ENCODE measurements around the gene RFPL4A.
"Not testable (repeated sequence)": the region's sequence is repeated elsewhere in the genome, so short reads cannot be mapped to it uniquely, and the experiment has no call there.

The RFPL4A gene

DNA sequence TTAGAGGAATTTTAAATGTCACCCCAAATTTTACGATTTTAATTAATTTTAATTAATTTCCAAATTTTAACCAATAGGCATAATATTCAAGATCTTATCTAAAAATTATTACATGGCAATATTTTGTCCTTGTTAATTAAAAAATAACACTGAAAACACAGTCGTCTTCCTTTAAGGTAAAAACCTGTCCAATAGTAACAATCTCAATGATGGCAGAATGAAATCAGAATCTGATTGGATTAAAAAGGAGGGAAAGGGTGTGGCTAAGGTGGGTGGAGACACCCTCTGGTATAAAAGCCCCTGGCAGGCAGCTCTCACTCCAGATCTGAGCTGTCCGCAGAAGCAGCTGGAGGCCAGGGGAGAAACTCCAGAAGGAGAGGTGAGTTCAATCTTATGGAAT is at the start of gene RFPL4A:
Gene RFPL4A (plus strand): TSS at position 301 of the 400 bp plus-strand sequence. CDS start 2,704 bp downstream, outside the sequence.
- H3K4me3 ChIP-seq, H3K27ac ChIP-seq: not testable (repeated sequence)

DNA sequence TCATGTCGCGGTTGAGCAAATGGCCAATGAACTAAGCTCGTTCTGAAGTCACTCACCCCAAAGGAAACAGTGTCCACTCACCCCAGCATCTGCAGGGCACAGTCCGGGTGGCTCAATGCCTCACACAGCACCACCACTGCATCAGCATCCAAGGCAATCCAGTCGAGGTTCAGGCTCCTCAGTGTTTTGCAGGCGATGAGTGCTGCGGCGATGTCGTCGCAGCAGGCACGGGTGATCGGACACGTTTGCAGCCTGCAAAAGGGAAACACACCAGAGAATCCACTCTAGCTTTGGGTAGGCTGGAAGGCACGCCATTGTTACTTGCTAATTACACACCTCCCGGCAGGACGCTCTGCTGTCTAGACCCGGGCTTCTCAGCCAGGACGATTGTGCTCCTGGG is 47.2 kb upstream of the RFPL4A start:
- Histone ChIP-seq H3K4me3 (no peak overlapping the region), H3K27ac (no peak overlapping the region)

DNA sequence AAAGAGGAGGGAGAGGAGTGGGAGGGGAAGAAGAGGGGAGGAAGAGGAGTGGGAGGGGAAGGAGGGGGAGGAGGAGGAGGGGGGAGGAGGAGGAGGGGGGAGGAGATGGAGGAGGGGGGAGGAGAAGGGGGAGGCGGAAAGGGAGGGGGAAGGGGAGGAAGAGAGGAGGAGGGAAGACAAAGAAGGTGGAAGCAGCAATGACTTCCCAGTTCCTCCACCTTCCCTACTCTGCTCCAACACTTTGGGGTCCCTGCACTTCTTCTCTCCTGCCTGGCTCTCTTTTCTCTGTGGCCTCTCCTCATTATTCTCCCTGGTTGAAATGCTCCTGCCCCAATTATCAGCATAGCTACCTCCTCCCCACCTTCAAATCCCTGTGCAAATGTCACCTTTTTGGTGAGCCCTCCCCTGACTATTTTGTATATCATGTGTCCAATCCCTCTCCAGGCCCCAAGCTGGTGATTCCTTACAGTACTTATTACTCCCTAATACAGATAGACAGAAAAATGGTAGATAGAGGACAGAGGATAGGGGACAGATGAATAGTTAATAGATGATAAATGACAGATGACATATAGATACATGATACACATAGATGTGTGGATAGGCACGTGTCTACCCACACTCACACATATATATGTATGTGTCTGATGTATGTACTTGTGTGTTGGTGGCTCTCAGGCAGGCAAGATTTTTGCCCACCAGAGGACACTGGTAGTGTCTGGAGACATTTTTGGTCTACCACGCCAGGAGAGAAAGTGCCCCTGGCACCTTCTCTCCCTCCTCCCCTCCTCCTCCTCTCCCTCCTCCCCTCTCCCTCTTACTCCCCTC is 45.9 kb upstream of the RFPL4A start:
- Histone ChIP-seq H3K27ac (no peak overlapping the region), H3K4me3 (no peak overlapping the region)

DNA sequence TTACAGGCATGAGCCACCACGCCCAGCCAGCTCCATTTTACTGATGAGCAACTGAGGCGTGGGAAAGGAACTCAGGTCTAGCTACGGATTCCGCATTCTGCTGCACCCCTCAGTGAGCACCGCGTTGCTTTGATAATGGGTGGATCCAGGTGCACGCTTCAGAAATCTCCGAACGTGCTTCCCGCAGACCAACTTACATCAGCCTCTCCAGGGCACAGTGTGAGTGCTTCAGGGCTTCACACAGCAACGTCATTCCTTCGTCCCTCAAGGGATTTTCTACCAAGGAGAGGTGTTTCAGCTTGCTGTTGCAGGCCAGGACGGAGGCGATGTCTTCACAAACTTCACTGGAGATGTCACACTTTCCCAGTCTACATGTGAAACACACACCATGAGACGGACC is 42.4 kb upstream of the RFPL4A start:
- H3K4me3 ChIP-seq = no peak overlapping the region
- H3K27ac ChIP-seq = no peak overlapping the region

DNA sequence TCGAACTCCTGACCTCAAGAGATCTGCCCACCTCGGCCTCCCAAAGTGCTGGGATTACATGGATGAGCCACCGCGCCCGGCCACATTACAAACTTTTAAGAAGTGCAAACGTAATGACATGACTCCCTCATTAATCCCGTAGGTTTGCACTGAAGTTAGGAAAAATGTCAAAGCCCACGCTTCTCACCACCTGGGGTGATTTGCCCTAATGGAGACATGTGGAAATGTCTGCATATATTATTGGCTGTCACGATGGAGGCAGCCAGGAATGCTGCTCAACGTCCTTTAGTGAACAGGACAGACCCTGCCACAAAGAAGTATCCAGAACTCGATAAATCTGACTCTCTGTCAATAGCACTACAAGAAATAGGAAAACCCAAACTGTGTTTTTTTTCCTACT is 41.6 kb upstream of the RFPL4A start:
- Histone ChIP-seq H3K4me3 (no peak overlapping the region), H3K27ac (no peak overlapping the region)

DNA sequence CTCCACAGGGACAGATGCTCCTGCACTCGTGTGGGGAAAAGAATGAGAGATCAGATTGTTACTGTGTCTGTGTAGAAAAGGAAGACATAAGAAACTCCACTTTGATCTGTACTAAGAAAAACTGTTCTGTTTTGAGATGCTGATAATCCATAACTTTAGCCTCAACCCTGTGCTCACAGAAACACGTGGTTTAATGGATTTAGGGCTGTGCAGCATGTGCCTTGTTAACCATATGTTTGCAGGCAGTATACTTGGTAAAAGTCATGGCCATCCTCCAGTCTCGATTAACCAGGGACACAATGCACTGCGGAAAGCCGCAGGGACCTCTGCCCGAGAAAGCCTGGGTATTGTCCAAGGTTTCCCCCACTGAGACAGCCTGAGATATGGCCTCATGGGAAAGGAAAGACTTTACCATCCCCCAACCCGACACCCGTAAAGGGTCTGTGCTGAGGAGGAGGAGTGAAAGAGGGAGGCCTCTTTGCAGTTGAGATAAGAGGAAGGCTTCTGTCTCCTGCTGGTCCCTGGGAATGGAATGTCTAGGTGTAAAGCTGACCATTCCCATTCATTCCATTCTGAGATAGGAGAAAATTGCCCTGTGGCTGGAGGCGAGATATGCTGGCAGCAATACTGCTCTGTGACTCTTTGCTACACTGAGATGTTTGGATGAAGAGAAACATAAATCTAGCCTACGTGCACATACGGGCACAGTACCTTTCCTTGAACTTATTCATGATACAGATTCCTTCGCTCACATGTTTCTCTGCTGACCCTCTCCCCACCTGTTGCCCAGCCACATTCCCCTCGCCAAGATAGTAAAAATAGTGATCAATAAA is 40.8 kb upstream of the RFPL4A start:
- not testable (repeated sequence) for H3K4me3 ChIP-seq, H3K27ac ChIP-seq

DNA sequence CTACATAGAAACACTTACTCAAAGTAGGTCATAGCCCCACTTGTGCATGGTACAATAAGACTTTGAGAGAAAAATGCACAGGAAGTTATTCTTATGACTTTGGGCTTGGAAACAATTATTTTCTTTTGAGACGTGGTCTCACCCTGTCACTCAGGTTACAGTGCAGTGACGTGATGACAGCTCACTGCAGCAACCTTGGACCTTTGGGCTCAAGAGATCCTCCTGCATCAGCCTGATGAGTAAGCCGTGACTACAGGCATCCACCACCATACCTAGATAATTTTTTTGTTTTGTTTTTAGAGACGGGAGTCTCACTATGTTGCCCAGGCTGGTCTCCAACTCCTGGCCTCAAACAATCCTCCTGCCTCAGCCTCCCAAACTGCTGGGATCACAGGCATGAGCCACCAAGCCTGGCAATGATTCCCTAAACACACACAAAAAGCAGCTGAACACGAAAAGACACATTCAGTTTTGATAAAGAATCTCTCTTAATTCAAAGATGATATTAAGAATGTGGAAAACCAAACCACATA is 38.6 kb upstream of the RFPL4A start:
- H3K27ac ChIP-seq = no peak overlapping the region
- H3K4me3 ChIP-seq = no peak overlapping the region

DNA sequence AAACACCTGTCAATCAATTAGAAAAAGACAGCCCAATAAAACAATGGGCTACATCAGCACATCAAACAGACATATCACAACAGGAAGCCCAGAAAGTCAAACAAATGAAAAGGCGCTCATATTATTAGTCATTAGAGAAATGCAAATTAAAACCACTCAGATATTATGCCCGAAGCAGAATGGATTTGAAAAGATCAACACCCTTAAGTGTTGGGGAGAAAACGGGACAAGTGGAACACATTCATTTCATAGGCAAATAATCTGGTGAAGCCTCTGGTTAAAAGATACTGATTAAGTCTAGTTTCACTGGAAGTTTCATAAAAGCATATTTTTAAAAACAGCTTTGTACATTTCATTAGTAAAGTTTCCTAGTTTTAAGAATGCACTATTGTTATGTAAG is 38.1 kb upstream of the RFPL4A start:
- no peak overlapping the region for H3K27ac ChIP-seq
- H3K4me3 ChIP-seq = no peak overlapping the region

DNA sequence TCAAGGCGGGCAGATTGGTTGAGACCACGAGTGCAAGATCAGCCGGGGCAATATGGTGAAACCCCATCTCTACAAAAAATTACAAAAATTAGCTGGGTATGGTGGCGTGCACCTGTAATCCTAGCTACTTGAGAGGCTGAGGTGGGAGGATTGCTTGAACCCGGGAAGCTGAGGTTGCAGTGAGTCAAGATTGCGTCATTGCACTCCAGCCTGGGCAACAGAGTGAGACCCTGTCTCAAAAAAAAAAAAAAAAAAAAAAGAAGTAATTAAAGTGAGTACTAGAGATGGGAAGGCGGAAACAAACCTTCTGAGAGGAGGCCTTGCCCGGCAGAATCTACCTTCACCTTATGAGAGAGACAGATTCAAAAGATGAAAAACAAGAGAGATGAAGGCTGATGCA is 35.4 kb upstream of the RFPL4A start:
- Histone ChIP-seq H3K4me3 (no peak overlapping the region), H3K27ac (no peak overlapping the region)

DNA sequence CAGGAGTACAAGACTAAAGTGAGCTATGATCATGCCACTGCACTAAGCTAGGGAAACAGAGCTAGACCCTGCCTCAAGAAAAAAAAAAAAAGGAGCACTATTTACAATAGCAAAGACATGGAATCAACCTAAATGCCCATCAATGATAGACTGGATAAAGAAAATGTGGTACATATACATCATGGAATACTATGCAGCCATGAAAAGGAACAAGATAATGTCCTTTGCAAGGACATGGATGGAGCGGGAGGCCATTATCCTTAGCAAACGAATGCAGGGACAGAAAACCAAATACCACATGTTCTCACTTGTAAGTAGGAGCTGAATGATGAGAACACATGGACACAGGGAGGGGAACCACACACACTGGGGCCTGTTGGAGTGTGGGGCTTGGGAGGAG is 28.5 kb upstream of the RFPL4A start:
- H3K27ac ChIP-seq, H3K4me3 ChIP-seq: not testable (repeated sequence)

DNA sequence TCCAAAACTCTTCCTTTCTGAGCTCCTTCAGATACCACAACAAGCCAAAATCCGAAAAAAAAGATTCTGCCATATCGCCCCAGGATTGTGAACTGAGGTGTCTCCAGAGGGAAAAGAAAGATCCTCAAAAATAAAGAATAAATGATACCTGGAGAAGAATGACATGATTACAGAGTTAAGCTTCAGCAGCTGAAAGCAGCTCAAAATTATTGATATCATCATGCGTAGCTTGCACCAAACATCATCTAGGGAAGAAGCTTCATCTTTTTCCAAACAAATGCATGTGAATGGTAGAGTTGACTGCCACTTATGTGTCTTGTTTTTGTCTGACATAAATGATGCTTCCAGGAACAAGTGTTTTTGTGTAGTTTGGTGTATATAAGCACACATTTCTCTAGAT is 20.6 kb upstream of the RFPL4A start, which contains the start of gene NLRP9:
Gene NLRP9 (minus strand): TSS at position 101 of the 400 bp plus-strand sequence. CDS start 28 bp downstream, at position 73.
- Histone ChIP-seq H3K4me3 (no peak within 1 kb of the TSS), H3K27ac (no peak within 1 kb of the TSS)

DNA sequence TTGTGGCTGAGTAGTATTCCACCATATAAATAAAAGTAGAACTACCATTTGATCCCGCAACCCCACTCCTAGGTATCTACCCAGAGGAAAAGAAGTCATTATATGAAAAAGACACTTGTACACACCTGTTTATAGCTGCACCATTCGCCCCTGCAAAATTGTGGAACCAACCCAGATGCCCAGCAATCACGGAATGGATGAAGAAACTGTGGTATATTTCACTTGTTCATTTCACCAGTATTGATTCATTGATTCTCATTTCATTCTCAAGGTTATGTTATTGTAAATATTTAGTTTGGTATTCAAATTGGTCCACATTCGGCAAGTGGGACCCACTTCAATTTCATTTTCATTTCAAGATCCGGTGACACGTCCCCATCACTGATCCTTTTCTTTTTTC is 8.2 kb upstream of the RFPL4A start:
- H3K4me3 ChIP-seq = no peak overlapping the region
- H3K27ac ChIP-seq = no peak overlapping the region

DNA sequence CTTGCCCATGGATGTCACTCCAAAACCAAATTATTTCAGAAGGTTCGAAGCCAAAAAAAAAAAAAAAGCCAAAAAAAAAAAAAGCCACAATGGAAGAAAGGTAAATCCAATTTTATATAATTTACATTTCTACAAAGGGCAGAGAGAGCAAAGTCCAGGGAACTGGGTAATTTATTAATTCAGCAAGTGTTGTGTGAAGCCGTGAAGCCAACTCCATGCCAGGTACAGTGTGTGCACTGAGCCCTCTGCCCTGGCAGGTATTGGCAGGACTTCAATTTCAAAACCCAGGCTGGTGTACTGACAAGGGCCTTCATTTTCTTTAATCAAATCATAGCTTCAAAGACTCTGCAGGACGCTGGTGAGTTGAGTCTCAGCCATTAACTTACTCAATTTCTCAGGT is 5.5 kb upstream of the RFPL4A start:
- no peak overlapping the region for H3K4me3 ChIP-seq
- H3K27ac ChIP-seq = no peak overlapping the region

DNA sequence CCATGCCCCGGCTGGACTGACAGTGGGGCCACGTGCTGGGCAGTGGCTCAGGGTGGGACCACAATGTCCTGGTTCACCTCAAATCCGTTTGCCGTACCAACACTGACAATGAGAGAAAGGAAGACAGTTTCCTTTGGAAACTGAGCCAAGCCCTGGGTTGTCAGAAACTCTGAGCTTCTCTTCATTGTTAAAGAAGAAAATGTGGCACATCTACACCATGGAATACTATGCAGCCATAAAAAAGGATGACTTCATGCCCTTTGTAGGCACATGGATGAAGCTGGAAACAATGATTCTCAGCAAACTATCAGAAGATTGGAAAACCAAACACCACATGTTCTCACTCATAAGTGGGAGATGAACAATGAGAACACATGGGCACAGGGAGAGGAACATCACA is 2.1 kb upstream of the RFPL4A start:
- H3K4me3 ChIP-seq, H3K27ac ChIP-seq: not testable (repeated sequence)

DNA sequence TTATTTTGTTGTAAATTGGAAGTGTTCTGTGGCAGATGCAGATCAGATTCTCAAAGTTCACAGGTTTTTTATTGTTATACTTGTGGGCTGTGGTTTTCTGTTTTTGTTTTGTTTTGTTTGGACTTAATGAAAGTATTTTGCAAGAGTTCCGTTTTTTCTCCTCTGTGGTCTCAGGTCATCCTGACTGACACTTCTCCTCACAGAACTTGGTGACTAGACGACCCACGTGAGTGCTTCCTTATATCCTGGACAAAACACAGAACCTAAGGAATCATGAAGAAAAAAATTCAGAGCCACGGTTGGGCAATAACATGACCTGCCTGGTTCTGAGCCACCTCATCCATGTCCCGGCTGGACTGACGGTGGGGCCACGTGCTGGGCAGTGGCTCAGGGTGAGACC is 7.6 kb downstream of the RFPL4A start:
- Histone ChIP-seq H3K4me3 (no peak overlapping the region), H3K27ac (no peak overlapping the region)

DNA sequence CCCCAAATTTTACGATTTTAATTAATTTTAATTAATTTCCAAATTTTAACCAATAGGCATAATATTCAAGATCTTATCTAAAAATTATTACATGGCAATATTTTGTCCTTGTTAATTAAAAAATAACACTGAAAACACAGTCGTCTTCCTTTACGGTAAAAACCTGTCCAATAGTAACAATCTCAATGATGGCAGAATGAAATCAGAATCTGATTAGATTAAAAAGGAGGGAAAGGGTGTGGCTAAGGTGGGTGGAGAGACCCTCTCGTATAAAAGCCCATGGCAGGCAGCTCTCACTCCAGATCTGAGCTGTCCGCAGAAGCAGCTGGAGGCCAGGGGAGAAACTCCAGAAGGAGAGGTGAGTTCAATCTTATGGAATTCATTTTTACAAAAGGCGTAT is 9.9 kb downstream of the RFPL4A start, which contains the start of gene RFPL4AL1:
Gene RFPL4AL1 (plus strand): TSS at position 301 of the 400 bp plus-strand sequence. CDS start 2,687 bp downstream, outside the sequence.
- not testable (repeated sequence) for H3K27ac ChIP-seq, H3K4me3 ChIP-seq

DNA sequence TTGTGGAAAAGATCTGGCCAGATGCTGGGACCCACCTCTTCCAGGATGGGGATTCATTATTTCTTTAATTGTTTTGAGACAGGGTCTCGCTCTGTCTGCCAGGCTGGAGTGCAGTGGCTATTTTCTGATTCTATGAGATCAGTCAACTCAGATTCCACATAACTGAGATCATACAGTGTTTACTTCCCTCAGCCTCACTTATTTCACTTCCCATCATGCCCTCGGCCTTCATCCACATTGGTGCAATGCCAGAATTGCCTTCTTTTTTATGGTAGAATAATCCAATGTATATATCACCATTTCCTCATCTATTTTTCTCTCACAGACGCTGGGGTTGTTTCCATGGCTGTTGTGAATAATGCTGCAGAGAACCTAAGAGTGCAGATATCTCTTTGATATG is 10.7 kb downstream of the RFPL4A start:
- not testable (repeated sequence) for H3K27ac ChIP-seq, H3K4me3 ChIP-seq

DNA sequence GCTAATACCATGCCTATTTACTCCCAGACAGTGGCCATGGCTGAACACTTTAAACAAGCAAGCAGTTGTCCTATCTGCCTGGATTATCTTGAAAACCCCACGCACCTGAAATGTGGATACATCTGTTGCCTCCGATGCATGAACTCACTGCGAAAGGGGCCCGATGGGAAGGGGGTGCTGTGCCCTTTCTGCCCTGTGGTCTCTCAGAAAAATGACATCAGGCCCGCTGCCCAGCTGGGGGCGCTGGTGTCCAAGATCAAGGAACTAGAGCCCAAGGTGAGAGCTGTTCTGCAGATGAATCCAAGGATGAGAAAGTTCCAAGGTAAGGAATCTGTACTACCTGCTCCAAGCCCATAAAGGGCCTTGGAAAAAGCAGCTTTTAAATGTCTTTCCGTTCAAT is 18.6 kb downstream of the RFPL4A start:
- no peak overlapping the region for H3K4me3 ChIP-seq
- no peak overlapping the region for H3K27ac ChIP-seq

DNA sequence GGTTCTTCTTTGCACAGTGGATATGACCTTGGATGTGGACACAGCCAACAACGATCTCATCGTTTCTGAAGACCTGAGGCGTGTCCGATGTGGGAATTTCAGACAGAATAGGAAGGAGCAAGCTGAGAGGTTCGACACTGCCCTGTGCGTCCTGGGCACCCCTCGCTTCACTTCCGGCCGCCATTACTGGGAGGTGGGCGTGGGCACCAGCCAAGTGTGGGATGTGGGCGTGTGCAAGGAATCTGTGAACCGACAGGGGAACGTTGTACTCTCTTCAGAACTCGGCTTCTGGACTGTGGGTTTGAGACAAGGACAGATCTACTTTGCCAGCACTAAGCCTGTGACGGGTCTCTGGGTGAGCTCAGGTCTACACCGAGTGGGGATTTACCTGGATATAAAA is 19.4 kb downstream of the RFPL4A start:
- H3K27ac ChIP-seq = no peak overlapping the region
- no peak overlapping the region for H3K4me3 ChIP-seq

DNA sequence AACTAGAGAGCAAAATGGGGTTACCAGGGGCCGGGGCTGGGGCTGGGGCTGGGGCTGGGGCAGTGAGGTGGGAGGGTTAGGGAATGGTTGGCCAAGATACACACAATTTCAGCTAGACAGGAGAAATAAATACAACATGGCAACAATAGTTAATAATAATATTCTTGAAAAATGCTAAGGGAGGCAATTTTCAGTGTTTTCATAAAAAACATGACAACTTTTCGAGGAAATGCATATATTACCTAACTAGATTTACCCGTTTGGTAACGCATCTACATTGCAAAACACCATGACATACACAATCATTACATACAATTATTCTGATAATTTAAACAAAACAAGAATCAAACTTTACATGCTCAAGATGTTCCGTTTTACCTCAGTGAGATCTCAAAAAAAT is 22.2 kb downstream of the RFPL4A start:
- H3K4me3 ChIP-seq = no peak overlapping the region
- no peak overlapping the region for H3K27ac ChIP-seq

DNA sequence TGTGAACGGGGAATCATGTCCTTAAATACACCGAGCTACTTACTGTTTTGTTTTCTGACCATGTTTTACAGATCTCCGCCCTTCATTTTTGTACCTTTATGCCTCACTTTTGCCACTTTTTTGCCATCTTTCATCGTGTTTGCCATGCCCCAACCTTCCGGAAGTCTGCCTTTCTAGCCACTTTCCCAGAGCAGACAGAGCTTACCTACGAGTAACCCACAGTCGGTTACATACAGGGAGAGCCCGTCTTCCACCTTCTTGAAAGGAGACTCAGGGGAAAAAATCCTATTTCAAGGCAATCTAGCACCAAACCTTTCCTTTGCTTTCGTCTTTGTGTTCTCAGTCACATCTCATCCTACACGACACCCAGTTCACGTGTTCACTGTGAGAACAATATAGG is 36.1 kb downstream of the RFPL4A start:
- no peak overlapping the region for H3K4me3 ChIP-seq
- no peak overlapping the region for H3K27ac ChIP-seq
